GM18907 (cell line): ENCODE data around the gene CYP2B6.
"Not testable (repeated sequence)": the region's sequence is repeated elsewhere in the genome, so short reads cannot be mapped to it uniquely, and the experiment has no call there.

ENCODE experiments used
- ATAC-seq: cut with Tn5 transposase; IDR thresholded peaks from one replicate; pipeline ENCODE4 v1.9.1; 2021; ENCODE audit warnings: mild to moderate bottlenecking, moderate library complexity; ENCODE audit not compliant: unreplicated experiment

The CYP2B6 gene

GRCh38 chr19:40980743-40981442 lies 10.2 kb upstream of the CYP2B6 start:
- not testable (repeated sequence) for ATAC-seq

GRCh38 chr19:40981591-40981990 lies 9.5 kb upstream of the CYP2B6 start:
- ATAC-seq: no peak

- no peak for ATAC-seq
These were observed 8.4 kb upstream of the CYP2B6 start for GRCh38 chr19:40982594-40983101.

GRCh38 chr19:40989453-40989852 lies 1.6 kb upstream of the CYP2B6 start:
- no peak for ATAC-seq

GRCh38 chr19:40995355-40995754 lies 4.3 kb downstream of the CYP2B6 start:
- no peak for ATAC-seq

GRCh38 chr19:40999018-40999417 lies 7.9 kb downstream of the CYP2B6 start:
- not testable (repeated sequence) for ATAC-seq

GRCh38 chr19:41000310-41000737 lies 9.2 kb downstream of the CYP2B6 start:
- ATAC-seq: no peak

- no peak for ATAC-seq
These were observed 10.3 kb downstream of the CYP2B6 start for GRCh38 chr19:41001243-41001971.

- ATAC-seq: not testable (repeated sequence)
These were observed 12.6 kb downstream of the CYP2B6 start for GRCh38 chr19:41003656-41004055.

GRCh38 chr19:41009700-41010235 lies 18.7 kb downstream of the CYP2B6 start:
- ATAC-seq: no peak

- no peak for ATAC-seq
These were observed 22.3 kb downstream of the CYP2B6 start for GRCh38 chr19:41013359-41013758.

GRCh38 chr19:41014643-41015042 lies 23.6 kb downstream of the CYP2B6 start:
- ATAC-seq: no peak

GRCh38 chr19:41016488-41017071 lies 25.5 kb downstream of the CYP2B6 start:
- no peak for ATAC-seq

- ATAC-seq: no peak
These were observed 27.7 kb downstream of the CYP2B6 start for GRCh38 chr19:41018736-41019290.

GRCh38 chr19:41019346-41019745 lies 28.3 kb downstream of the CYP2B6 start:
- ATAC-seq: no peak

GRCh38 chr19:41023193-41023592 lies 32.1 kb downstream of the CYP2B6 start:
- ATAC-seq: no peak

- no peak for ATAC-seq
These were observed 34.3 kb downstream of the CYP2B6 start for GRCh38 chr19:41025411-41025810.

- no peak for ATAC-seq
These were observed 34.8 kb downstream of the CYP2B6 start for GRCh38 chr19:41025871-41026270.

- ATAC-seq: no peak
These were observed 36.3 kb downstream of the CYP2B6 start for GRCh38 chr19:41027273-41027967.
